Hematopoietic multipotent progenitor cell treated with erythropoietin and hydrocortisone succinate and interleukin-3 and kit ligand, for 15 days (in vitro differentiated cells): ENCODE measurements around the gene DCST1.
"Not testable (repeated sequence)": the region's sequence is repeated elsewhere in the genome, so short reads cannot be mapped to it uniquely, and the experiment has no call there.

Source experiments
- DNase-seq: peaks from one replicate; pipeline ENCODE4 v3.0.0-alpha.2; 2015; ENCODE audit warnings: low spot score

The DCST1 gene

GRCh38 chr1:155033524-155033923 is at the start of gene DCST1, which contains the start of gene DCST2:
Gene DCST1, plus strand, starts transcription at chr1:155033824. Its CDS starts 213 bp downstream, at chr1:155034037.
Gene DCST2, minus strand, starts transcription at chr1:155033781. Its CDS starts 80 bp downstream, at chr1:155033701.
- no peak for DNase-seq

- not testable (repeated sequence) for DNase-seq
Observed at GRCh38 chr1:154986736-154987135, 46.9 kb upstream of the DCST1 start.

- DNase-seq = no peak
Observed at GRCh38 chr1:154987326-154987725, 46.3 kb upstream of the DCST1 start.

GRCh38 chr1:154988058-154988954 is 45.3 kb upstream of the DCST1 start:
- no peak for DNase-seq

- no peak for DNase-seq
Observed at GRCh38 chr1:154989195-154989860, 44.3 kb upstream of the DCST1 start.

- DNase-seq = no peak
Observed at GRCh38 chr1:154990276-154990675, 43.3 kb upstream of the DCST1 start.

GRCh38 chr1:154992721-154993571 is 40.7 kb upstream of the DCST1 start:
- no peak for DNase-seq

- DNase-seq = no peak
Observed at GRCh38 chr1:154993572-154994268, 39.9 kb upstream of the DCST1 start, which contains the start of gene LENEP. Gene LENEP, plus strand, starts transcription at chr1:154993586. Its CDS starts 22 bp downstream, at chr1:154993608.

- no peak for DNase-seq
Observed at GRCh38 chr1:154994269-154994587, 39.4 kb upstream of the DCST1 start.

- no peak for DNase-seq
Observed at GRCh38 chr1:154994591-154994990, 39.0 kb upstream of the DCST1 start.

GRCh38 chr1:154995301-154995983 is 38.2 kb upstream of the DCST1 start:
- peak; percentile 72 for DNase-seq

GRCh38 chr1:154996966-154997701 is 36.5 kb upstream of the DCST1 start:
- no peak for DNase-seq

- no peak for DNase-seq
Observed at GRCh38 chr1:154998201-154998780, 35.3 kb upstream of the DCST1 start.

- DNase-seq = peak; percentile 78
Observed at GRCh38 chr1:154998818-154999570, 34.6 kb upstream of the DCST1 start.

- DNase-seq = no peak
Observed at GRCh38 chr1:154999571-155000410, 33.8 kb upstream of the DCST1 start.

- DNase-seq = no peak
Observed at GRCh38 chr1:155000411-155000725, 33.3 kb upstream of the DCST1 start.

- DNase-seq = peak; percentile 72
Observed at GRCh38 chr1:155000726-155001424, 32.7 kb upstream of the DCST1 start.

- no peak for DNase-seq
Observed at GRCh38 chr1:155001425-155001674, 32.3 kb upstream of the DCST1 start.
